Measurements from ENCODE around the gene CENPF.

Gene CENPF

GRCh38 chr1:214621236-214621635 is 18.2 kb downstream of the CENPF start:
- H3K27ac ChIP-seq: no peak overlapping the region
- no peak for TF ChIP-seq ZFX (IDR thresholded peaks at IDR 0.05; ENCODE audit: borderline replicate concordance)
- TF ChIP-seq CTCF (IDR thresholded peaks at IDR 0.05): no peak

GRCh38 chr1:214623430-214623829 is 20.4 kb downstream of the CENPF start:
- no peak for TF ChIP-seq ZFX (IDR thresholded peaks at IDR 0.05; ENCODE audit: borderline replicate concordance)
- TF ChIP-seq CTCF (IDR thresholded peaks at IDR 0.05): no peak

GRCh38 chr1:214632091-214632490 is 29.1 kb downstream of the CENPF start:
- TF ChIP-seq ZFX (IDR thresholded peaks at IDR 0.05; ENCODE audit: borderline replicate concordance) (no peak), CTCF (IDR thresholded peaks at IDR 0.05) (no peak)
- no peak overlapping the region for H3K27ac ChIP-seq

More at GRCh38 chr1:214623430-214623829, 20.4 kb downstream of the CENPF start:
- no peak overlapping the region for H3K27ac ChIP-seq

- TF ChIP-seq ZFX (IDR thresholded peaks at IDR 0.05; ENCODE audit: borderline replicate concordance): no peak
- no peak for TF ChIP-seq CTCF (IDR thresholded peaks at IDR 0.05)
- H3K27ac ChIP-seq: no peak overlapping the region
Observed at GRCh38 chr1:214633686-214634085, 30.7 kb downstream of the CENPF start.

DNA sequence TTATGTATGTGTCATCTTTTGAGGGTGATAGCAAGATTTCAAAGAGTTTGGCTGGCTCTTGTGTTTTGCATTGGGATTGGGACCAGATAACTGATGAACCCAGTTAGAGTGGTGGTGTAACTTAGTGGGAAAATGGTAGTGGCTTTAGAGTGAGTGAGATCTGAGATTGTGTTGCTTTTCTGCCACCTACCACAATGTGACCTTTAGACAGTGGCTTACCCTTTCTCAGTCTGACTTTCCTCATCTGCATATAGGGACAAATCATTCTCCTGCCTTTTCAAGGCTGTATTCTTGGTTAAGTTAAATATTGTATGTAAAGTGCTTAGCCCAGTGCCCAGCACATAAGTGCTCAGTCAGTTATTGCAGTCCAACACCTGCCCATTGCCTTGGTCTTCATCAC is 31.3 kb downstream of the CENPF start:
- H3K27ac ChIP-seq: no peak overlapping the region
- no peak for TF ChIP-seq CTCF (IDR thresholded peaks at IDR 0.05)
- TF ChIP-seq ZFX (IDR thresholded peaks at IDR 0.05; ENCODE audit: borderline replicate concordance): no peak

GRCh38 chr1:214635086-214635485 is 32.1 kb downstream of the CENPF start:
- H3K27ac ChIP-seq: no peak overlapping the region
- TF ChIP-seq ZFX (IDR thresholded peaks at IDR 0.05; ENCODE audit: borderline replicate concordance): no peak
- no peak for TF ChIP-seq CTCF (IDR thresholded peaks at IDR 0.05)

DNA sequence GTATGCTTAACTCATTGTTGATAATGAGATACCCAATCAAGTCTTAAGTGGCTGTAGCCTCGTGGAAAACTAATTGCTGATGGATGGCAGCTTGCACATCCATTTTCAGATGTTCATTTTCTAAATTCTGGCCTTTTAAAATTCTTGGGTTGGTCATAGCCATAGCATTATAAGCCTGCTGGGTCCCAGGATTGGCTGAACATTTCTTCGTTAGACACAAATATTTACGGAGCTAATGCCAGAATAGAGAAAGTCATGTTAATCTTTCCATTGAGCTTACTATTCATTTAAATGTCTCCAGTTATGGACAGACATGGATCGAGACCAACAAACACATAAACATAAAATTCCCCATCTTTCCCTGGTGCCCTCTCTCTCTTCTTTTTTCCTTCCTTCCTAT is 32.5 kb downstream of the CENPF start:
- no peak overlapping the region for H3K27ac ChIP-seq
- TF ChIP-seq CTCF (IDR thresholded peaks at IDR 0.05) (no peak), ZFX (IDR thresholded peaks at IDR 0.05; ENCODE audit: borderline replicate concordance) (no peak)
